Thyroid gland (tissue), 4 donors: Measurements from ENCODE around the gene SUMO4.

ENCODE experiments used
- POLR2A ChIP-seq, 2 donors: fragments of 450-650 bp; IDR thresholded peaks; one replicate each; pipeline ENCODE4 v1.6.1; 2017; ENCODE audit warnings: antibody characterized with exemption in 2 of 2, mild to moderate bottlenecking in 2 of 2, moderate library complexity in 1 of 2
- TF ChIP-seq, protein P1 (sequence below), 6 experiments: fragments of 200-600 bp in 3 of 6; fragments of 450-650 bp in 3 of 6; sonication (generic) in 3 of 6; IDR thresholded peaks; one replicate each; pipeline ENCODE4 v1.5.1; 2016 to 2019; ENCODE audit warnings: antibody characterized with exemption in 6 of 6, mild to moderate bottlenecking in 2 of 6, inconsistent platforms in 1 of 6, moderate library complexity in 1 of 6

DNA sequence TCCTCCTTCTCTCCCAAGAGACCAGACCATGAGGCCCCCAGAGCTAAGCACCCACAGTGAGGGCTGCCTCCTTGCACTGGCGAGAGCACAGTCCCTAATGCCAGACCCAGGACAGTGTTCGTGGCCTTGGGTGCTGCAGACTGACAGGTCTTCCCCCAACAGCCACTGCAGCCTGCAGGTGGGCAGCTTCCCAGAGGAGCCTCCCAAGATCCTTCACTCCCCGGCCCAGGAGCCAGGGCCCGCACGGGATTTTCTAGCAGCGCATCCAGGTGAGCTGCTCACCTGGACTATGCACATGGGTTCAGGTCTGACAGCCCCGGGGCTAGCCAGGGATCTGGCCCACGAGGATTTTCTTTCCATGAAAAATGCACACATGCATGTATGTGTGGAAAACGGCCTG, 41.7 kb downstream of the SUMO4 start:
- no peak for TF ChIP-seq POLR2A (IDR thresholded peaks at IDR 0.05)
- TF ChIP-seq, protein P1, sequence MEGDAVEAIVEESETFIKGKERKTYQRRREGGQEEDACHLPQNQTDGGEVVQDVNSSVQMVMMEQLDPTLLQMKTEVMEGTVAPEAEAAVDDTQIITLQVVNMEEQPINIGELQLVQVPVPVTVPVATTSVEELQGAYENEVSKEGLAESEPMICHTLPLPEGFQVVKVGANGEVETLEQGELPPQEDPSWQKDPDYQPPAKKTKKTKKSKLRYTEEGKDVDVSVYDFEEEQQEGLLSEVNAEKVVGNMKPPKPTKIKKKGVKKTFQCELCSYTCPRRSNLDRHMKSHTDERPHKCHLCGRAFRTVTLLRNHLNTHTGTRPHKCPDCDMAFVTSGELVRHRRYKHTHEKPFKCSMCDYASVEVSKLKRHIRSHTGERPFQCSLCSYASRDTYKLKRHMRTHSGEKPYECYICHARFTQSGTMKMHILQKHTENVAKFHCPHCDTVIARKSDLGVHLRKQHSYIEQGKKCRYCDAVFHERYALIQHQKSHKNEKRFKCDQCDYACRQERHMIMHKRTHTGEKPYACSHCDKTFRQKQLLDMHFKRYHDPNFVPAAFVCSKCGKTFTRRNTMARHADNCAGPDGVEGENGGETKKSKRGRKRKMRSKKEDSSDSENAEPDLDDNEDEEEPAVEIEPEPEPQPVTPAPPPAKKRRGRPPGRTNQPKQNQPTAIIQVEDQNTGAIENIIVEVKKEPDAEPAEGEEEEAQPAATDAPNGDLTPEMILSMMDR (IDR thresholded peaks at IDR 0.05), result no peak
